H9 (cell line): Measurements from ENCODE around the gene TMEM115. TPM values are rescaled to one million over a fixed set of nuclear protein-coding genes. Genes with fewer than 3 reads are reported as not detected.
A peak's percentile ranks its signal among the peaks of the same experiment; 100 is the strongest.

Experiments
- DNase-seq: peaks from one replicate; pipeline ENCODE4 v3.0.0-alpha.2; 2017
- H2AFZ ChIP-seq: one replicate; pipeline ENCODE4 v1.6.1; 2013; ENCODE audit warnings: mild to moderate bottlenecking, low read length, control low read depth, moderate library complexity
- H2AK5ac ChIP-seq: 2 replicates; pipeline ENCODE4 v1.6.1; 2013; ENCODE audit warnings: low read length, control low read depth, mixed read lengths; ENCODE audit not compliant: insufficient read length
- H2BK120ac ChIP-seq: one replicate; pipeline ENCODE4 v1.6.1; 2013; ENCODE audit warnings: low read depth, mild to moderate bottlenecking, low read length, control low read depth, inconsistent platforms; ENCODE audit not compliant: poor library complexity, severe bottlenecking
- H2BK12ac ChIP-seq: 2 replicates; pipeline ENCODE4 v1.6.1; 2013; ENCODE audit warnings: low read length, control low read depth, mixed read lengths, low read depth; ENCODE audit not compliant: insufficient read length
- H2BK15ac ChIP-seq: 2 replicates; pipeline ENCODE4 v1.6.1; 2013; ENCODE audit warnings: low read depth, low read length, control low read depth
- H2BK20ac ChIP-seq: one replicate; pipeline ENCODE4 v1.6.1; 2013; ENCODE audit warnings: low read depth, mild to moderate bottlenecking, low read length, control low read depth, inconsistent platforms; ENCODE audit not compliant: poor library complexity, severe bottlenecking
- H2BK5ac ChIP-seq: 2 replicates; pipeline ENCODE4 v1.6.1; 2013; ENCODE audit warnings: low read length, control low read depth, mixed read lengths; ENCODE audit not compliant: insufficient read length
- H3K14ac ChIP-seq: 2 replicates; pipeline ENCODE4 v1.6.1; 2013; ENCODE audit warnings: low read length, control low read depth; ENCODE audit not compliant: insufficient read depth
- H3K18ac ChIP-seq: 2 replicates; pipeline ENCODE4 v1.6.1; 2013; ENCODE audit warnings: low read depth, mild to moderate bottlenecking, mixed read lengths, low read length, control low read depth; ENCODE audit not compliant: insufficient read length
- H3K23ac ChIP-seq: 2 replicates; pipeline ENCODE4 v1.6.1; 2013; ENCODE audit warnings: low read length, control low read depth, mixed read lengths, low read depth; ENCODE audit not compliant: insufficient read length
- H3K23me2 ChIP-seq: 2 replicates; pipeline ENCODE4 v1.6.1; 2013; ENCODE audit warnings: low read depth, mild to moderate bottlenecking, mixed read lengths, low read length, control low read depth; ENCODE audit not compliant: insufficient read length, poor library complexity, severe bottlenecking
- H3K27ac ChIP-seq: 2 replicates; pipeline ENCODE4 v1.5.1; 2013; ENCODE audit warnings: low read length, control low read depth, mixed read lengths, low read depth; ENCODE audit not compliant: insufficient read length
- H3K27me3 ChIP-seq: 2 replicates; pipeline ENCODE4 v1.6.1; 2013; ENCODE audit warnings: low read length, control low read depth, inconsistent platforms; ENCODE audit not compliant: insufficient read depth
- H3K4ac ChIP-seq: 2 replicates; pipeline ENCODE4 v1.6.1; 2013; ENCODE audit warnings: low read depth, mild to moderate bottlenecking, control low read depth, inconsistent platforms, low read length, moderate library complexity
- H3K4me1 ChIP-seq: 2 replicates; pipeline ENCODE4 v1.6.1; 2013; ENCODE audit warnings: low read length, control low read depth, inconsistent platforms; ENCODE audit not compliant: insufficient read depth
- H3K4me2 ChIP-seq: 2 replicates; pipeline ENCODE4 v1.6.1; 2013; ENCODE audit warnings: low read length, control low read depth, mixed read lengths; ENCODE audit not compliant: insufficient read length, insufficient read depth
- H3K56ac ChIP-seq: 2 replicates; pipeline ENCODE4 v1.6.1; 2013; ENCODE audit warnings: low read depth, mild to moderate bottlenecking, mixed read lengths, low read length, control low read depth; ENCODE audit not compliant: insufficient read length
- H3K79me1 ChIP-seq: 2 replicates; pipeline ENCODE4 v1.6.1; 2013; ENCODE audit warnings: low read depth, mild to moderate bottlenecking, moderate library complexity, low read length, control low read depth, inconsistent platforms; ENCODE audit not compliant: insufficient read depth, poor library complexity, severe bottlenecking
- H3K79me2 ChIP-seq: 2 replicates; pipeline ENCODE4 v1.6.1; 2013; ENCODE audit warnings: low read length, control low read depth, inconsistent platforms; ENCODE audit not compliant: insufficient read depth
- H3K9ac ChIP-seq: 2 replicates; pipeline ENCODE4 v1.6.1; 2013; ENCODE audit warnings: low read length, control low read depth, mixed read lengths; ENCODE audit not compliant: insufficient read length; ENCODE audit errors: extremely low read depth
- H3K9me3 ChIP-seq: one replicate; pipeline ENCODE4 v1.6.1; 2013; ENCODE audit warnings: low read depth, low read length, inconsistent platforms; ENCODE audit not compliant: control insufficient read depth
- H3T11ph ChIP-seq: one replicate; pipeline ENCODE4 v1.6.1; 2013; ENCODE audit warnings: mild to moderate bottlenecking, low read length, control low read depth, inconsistent platforms
- H4K20me1 ChIP-seq: one replicate; pipeline ENCODE4 v1.6.1; 2013; ENCODE audit not compliant: control insufficient read depth, insufficient read length, insufficient read depth
- H4K5ac ChIP-seq: 2 replicates; pipeline ENCODE4 v1.6.1; 2013; ENCODE audit warnings: low read depth, mild to moderate bottlenecking, mixed read lengths, low read length, control low read depth; ENCODE audit not compliant: insufficient read length
- H4K8ac ChIP-seq: replicated peaks from 2 replicates; pipeline ENCODE4 v1.6.1; 2013; ENCODE audit warnings: low read length, control low read depth, mixed read lengths, low read depth; ENCODE audit not compliant: insufficient read length
- H4K91ac ChIP-seq: 2 replicates; pipeline ENCODE4 v1.6.1; 2013; ENCODE audit warnings: low read depth, mild to moderate bottlenecking, moderate library complexity, mixed read lengths, low read length, control low read depth; ENCODE audit not compliant: insufficient read length
- H3K27ac Mint-ChIP-seq, 3 experiments: 2 replicates in 2 of 3; 3 replicates in 1 of 3; pipeline ENCODE4 v1.8.0; 2020 to 2021; ENCODE audit warnings: mixed read lengths in 3 of 3, mild to moderate bottlenecking in 1 of 3, moderate library complexity in 1 of 3
- H3K27me3 Mint-ChIP-seq: 2 replicates; pipeline ENCODE4 v1.8.0; 2021; ENCODE audit warnings: low read depth, mild to moderate bottlenecking, moderate library complexity, mixed read lengths
- H3K36me3 Mint-ChIP-seq, 3 experiments: 2 replicates in 2 of 3; 3 replicates in 1 of 3; pipeline ENCODE4 v1.8.0; 2020 to 2021; ENCODE audit warnings: low read depth in 3 of 3, mixed read lengths in 3 of 3; ENCODE audit not compliant: insufficient read depth in 1 of 3
- H3K4me1 Mint-ChIP-seq, 2 experiments: 2 replicates each; pipeline ENCODE4 v1.8.0; 2020; ENCODE audit warnings: mixed read lengths in 2 of 2
- H3K4me3 Mint-ChIP-seq, 2 experiments: 2 replicates in 1 of 2; 3 replicates in 1 of 2; pipeline ENCODE4 v1.8.0; 2020 to 2021; ENCODE audit warnings: mild to moderate bottlenecking in 2 of 2, mixed read lengths in 2 of 2, moderate library complexity in 1 of 2
- H3K9me3 Mint-ChIP-seq, 2 experiments: 2 replicates in 1 of 2; 3 replicates in 1 of 2; pipeline ENCODE4 v1.8.0; 2020; ENCODE audit warnings: mild to moderate bottlenecking in 2 of 2, mixed read lengths in 2 of 2, moderate library complexity in 1 of 2
- WGBS: extraction: QIAGEN DNeasy Blood & Tissue Kit; methylation state at CpG from one replicate; pipeline ENCODE4 v1.1.7; 2013; ENCODE audit warnings: missing lambda C conversion rate, low lambda C conversion rate, mixed read lengths; ENCODE audit not compliant: insufficient read length; ENCODE audit errors: extremely low coverage; 5-methylcytosine and 5-hydroxymethylcytosine counted together
- total RNA-seq: library from RNA; stranded (reverse); gene quantifications from 2 replicates; pipeline ENCODE4 v1.2.1, GENCODE V29; 2021
- TF ChIP-seq, protein P1 (sequence below): fragments of 200-600 bp; sonication (generic); conservative IDR thresholded peaks from 3 replicates; pipeline ENCODE4 v1.8.0; 2021; ENCODE audit warnings: antibody characterized with exemption, mild to moderate bottlenecking

The TMEM115 gene
- total RNA-seq, 1 experiment from 2014 or later = 32.3 TPM

- no peaks in the 10 kb centered on the region for H3K27me3 Mint-ChIP-seq
- TF ChIP-seq, protein P1, sequence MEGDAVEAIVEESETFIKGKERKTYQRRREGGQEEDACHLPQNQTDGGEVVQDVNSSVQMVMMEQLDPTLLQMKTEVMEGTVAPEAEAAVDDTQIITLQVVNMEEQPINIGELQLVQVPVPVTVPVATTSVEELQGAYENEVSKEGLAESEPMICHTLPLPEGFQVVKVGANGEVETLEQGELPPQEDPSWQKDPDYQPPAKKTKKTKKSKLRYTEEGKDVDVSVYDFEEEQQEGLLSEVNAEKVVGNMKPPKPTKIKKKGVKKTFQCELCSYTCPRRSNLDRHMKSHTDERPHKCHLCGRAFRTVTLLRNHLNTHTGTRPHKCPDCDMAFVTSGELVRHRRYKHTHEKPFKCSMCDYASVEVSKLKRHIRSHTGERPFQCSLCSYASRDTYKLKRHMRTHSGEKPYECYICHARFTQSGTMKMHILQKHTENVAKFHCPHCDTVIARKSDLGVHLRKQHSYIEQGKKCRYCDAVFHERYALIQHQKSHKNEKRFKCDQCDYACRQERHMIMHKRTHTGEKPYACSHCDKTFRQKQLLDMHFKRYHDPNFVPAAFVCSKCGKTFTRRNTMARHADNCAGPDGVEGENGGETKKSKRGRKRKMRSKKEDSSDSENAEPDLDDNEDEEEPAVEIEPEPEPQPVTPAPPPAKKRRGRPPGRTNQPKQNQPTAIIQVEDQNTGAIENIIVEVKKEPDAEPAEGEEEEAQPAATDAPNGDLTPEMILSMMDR = no peak
- Histone ChIP-seq H3K56ac (no peak overlapping the region), H2BK120ac (no peak overlapping the region), H3K27me3 (no peaks in the 10 kb centered on the region), H3K9ac (no peak overlapping the region), H4K8ac (no peak overlapping the region), H2AK5ac (no peak overlapping the region), H3T11ph (no peak overlapping the region), H2BK5ac (no peak overlapping the region), H2BK12ac (no peak overlapping the region), H3K9me3 (no peaks in the 10 kb centered on the region), H2BK20ac (no peak overlapping the region), H4K20me1 (no peaks in the 10 kb centered on the region), H3K27ac (no peak overlapping the region), H3K14ac (no peak overlapping the region), H3K4ac (no peak overlapping the region), H3K23ac (no peak overlapping the region), H3K4me1 (peaks cover 6% of the 10 kb centered on the region; the same call in 1 of the 2 replicates), H3K18ac (no peak overlapping the region), H2BK15ac (no peak overlapping the region), H3K4me2 (peak overlapping the region; percentile 37), H4K91ac (no peak overlapping the region), H4K5ac (no peak overlapping the region), H3K79me1 (peaks cover 6% of the 10 kb centered on the region), H3K79me2 (peaks cover 10% of the 10 kb centered on the region; the same call in 1 of the 2 replicates), H2AFZ (no peak overlapping the region), H3K23me2 (peaks cover 20% of the 10 kb centered on the region)
- H3K36me3 Mint-ChIP-seq = peaks cover 31 to 44% (median 31%) of the 10 kb centered on the region in 3 experiments
- H3K27ac Mint-ChIP-seq = peak overlapping the region in 1 of 3 experiments; percentile 88; a peak in 2 of 7 replicates
- peak overlapping the region; percentile 85 to 90 for H3K4me3 Mint-ChIP-seq
- DNase-seq = no peak
- WGBS = no CpG with 5 or more reads among the region's 4 CpGs
- H3K9me3 Mint-ChIP-seq = no peaks in the 10 kb centered on the region
- peaks cover 22 to 49% of the 10 kb centered on the region in 2 experiments for H3K4me1 Mint-ChIP-seq
Measured at GRCh38 chr3:50323092-50323600, 36.2 kb downstream of the TMEM115 start.
